T-helper 2 cell treated with Interferon-gamma antibody and Interleukin-4, amounts not matched to agents 100 ng/mL and 5 ng/mL, for 36 hours (primary cell): ENCODE measurements around the gene DCC. TPM values are rescaled to one million over a fixed set of nuclear protein-coding genes. Genes with fewer than 3 reads are reported as not detected.

Experiments
- intact Hi-C: fragments of 100-400 bp; cut with micrococcal nuclease; formaldehyde crosslinking; loops from one replicate; pipeline ENCODE4 v1.15.1; 2023
- total RNA-seq: library from RNA; stranded (reverse); gene quantifications from 2 replicates; pipeline ENCODE4 v1.2.3, GENCODE V29; 2022

DCC gene, protein sequence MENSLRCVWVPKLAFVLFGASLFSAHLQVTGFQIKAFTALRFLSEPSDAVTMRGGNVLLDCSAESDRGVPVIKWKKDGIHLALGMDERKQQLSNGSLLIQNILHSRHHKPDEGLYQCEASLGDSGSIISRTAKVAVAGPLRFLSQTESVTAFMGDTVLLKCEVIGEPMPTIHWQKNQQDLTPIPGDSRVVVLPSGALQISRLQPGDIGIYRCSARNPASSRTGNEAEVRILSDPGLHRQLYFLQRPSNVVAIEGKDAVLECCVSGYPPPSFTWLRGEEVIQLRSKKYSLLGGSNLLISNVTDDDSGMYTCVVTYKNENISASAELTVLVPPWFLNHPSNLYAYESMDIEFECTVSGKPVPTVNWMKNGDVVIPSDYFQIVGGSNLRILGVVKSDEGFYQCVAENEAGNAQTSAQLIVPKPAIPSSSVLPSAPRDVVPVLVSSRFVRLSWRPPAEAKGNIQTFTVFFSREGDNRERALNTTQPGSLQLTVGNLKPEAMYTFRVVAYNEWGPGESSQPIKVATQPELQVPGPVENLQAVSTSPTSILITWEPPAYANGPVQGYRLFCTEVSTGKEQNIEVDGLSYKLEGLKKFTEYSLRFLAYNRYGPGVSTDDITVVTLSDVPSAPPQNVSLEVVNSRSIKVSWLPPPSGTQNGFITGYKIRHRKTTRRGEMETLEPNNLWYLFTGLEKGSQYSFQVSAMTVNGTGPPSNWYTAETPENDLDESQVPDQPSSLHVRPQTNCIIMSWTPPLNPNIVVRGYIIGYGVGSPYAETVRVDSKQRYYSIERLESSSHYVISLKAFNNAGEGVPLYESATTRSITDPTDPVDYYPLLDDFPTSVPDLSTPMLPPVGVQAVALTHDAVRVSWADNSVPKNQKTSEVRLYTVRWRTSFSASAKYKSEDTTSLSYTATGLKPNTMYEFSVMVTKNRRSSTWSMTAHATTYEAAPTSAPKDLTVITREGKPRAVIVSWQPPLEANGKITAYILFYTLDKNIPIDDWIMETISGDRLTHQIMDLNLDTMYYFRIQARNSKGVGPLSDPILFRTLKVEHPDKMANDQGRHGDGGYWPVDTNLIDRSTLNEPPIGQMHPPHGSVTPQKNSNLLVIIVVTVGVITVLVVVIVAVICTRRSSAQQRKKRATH (N-terminal part only)
- not detected in 2 replicates for total RNA-seq

DNA sequence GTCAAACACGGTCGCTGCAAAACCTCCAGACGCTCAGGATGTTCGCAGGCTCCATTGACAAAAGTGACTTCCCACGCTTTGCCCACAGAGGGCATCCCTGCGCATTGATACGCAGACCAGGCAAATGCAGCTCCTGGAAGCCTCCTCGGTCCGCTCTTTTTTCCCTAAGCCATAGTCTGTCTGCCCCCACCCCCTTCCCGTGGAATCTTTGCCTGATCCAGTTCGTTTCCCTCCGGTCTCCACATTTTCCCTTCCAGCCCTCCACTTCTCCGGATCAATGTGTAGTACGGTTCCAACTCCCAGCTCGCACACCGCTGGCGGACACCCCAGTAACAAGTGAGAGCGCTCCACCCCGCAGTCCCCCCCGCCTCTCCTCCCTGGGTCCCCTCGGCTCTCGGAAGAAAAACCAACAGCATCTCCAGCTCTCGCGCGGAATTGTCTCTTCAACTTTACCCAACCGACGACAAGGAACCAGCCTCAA lies at the start of gene DCC:
Gene DCC (plus strand): TSS at position 307 of the 481 bp plus-strand sequence. CDS start 591 bp downstream, outside the sequence.
- intact Hi-C loops: no loop called here

DNA sequence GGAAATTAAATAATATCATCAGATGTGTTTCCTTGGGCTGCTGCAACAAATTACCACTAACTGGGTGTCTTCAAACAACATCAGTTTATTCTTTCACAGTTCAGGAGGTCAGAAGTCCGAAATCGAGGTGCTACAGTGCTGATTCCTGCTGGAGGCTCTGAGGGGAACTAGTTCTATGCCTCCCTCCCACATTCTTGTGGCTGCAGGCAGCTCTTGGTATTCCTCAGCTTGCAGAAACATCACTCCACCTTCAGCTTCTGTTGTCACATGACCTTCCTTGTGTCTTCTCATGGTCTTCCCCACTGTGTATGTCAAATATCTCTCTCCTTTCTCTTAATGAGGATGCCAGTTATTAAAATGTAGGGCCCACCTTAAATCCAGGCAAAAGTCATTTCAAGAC lies 29.3 kb upstream of the DCC start:
- intact Hi-C loops: no loop called here

DNA sequence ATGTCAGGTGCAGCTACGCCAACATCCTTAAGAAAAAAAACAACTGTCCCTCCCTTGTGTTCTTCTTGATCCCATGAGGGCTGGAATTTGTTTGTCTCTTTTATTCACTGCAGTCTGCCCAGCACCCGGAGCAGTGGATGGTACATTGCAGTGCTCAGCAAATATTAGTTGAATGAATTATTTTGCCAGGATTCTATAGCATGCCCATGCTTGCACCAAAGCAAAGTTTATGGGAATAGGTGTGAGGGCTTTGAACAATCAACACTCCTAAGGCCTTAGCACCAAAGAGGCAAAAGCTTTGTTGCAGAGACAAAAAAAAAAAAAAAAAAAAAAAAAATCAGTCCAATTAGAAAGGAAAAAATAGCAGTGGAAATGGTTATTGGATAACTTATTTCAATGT lies 28.7 kb upstream of the DCC start:
- intact Hi-C loops: no loop called here

DNA sequence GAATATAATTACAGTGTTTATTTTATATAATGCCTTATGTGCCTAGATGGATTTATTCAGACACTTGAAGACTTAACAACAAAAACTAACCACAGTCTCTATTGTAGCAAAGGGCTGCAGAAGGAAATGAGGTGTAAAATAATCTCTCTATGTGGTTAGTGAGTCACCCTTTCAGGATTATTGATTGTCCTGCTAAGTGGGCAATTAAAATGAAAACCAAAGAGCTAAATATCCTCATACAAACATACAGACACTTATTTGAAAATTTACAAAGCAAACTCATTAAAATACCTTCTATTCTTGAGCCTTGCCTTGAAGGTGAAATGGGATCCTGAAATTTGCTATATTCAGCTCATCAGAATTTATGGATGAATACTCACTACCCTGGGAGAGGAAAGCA lies 27.7 kb upstream of the DCC start:
- intact Hi-C loops: no loop called here

DNA sequence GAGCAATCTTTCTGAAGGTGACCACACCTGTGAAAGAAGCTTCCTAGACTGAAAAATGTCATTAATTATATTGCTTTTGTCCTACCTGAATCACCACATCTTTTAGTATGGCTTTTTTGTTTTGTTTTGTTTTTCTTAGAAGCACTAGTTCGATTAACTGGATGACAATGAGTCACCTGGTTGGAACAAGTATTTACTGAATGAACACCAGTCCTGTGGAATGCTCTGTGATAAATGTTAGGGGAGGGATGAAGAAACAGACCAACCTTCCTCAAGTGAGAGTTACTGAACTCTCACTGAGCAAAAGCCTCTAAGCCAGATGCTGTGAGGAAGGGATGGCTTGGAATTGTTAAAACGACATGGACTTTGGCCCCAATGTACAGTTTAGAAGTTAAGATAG lies 26.8 kb upstream of the DCC start:
- intact Hi-C loops: no loop called here

DNA sequence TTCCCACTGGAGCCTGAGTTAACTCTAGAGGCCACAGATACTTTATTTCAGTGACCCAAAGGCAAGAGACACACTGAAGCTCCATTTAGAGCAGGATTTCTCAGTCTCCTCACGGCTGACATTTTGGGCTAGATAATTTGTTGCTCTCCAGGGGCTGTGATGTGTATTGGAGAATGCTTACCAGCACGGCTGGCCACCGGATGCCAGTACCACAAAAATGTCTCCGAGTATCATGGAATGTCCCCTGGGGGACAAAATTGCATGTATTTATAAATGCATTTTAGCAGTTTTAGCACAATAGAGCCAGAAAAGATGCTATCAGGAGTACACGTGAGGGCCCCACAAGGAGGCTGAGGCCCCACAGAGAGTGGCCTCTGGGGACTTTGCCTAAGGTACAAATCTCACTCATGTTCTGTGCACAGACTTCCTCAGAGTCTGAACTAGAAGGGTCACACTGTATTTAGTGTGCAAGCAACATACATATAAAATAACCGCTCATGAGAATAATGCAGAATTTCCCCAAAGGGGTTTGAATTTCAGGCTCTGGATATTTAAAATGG lies 20.5 kb upstream of the DCC start:
- intact Hi-C loops: no loop called here

DNA sequence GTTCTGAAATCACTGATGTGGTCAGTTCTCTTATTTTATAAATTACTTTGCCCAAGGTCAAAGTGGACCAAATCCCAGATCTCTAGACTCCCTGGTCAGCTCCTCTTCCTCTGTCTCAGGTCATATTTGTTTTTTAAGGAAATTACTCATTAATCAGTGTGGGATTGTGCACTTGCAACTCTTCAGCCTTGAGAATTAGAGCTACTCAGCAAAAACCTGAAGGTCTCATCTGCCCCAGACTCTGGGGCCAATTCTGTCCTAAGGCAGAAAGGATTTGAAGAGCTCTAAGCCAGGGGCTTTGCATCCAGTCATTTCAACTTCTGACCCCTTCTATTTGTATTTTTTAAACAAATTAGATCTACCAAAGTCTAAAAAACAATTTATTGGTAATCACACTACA lies 17.7 kb upstream of the DCC start:
- intact Hi-C loops: no loop called here

DNA sequence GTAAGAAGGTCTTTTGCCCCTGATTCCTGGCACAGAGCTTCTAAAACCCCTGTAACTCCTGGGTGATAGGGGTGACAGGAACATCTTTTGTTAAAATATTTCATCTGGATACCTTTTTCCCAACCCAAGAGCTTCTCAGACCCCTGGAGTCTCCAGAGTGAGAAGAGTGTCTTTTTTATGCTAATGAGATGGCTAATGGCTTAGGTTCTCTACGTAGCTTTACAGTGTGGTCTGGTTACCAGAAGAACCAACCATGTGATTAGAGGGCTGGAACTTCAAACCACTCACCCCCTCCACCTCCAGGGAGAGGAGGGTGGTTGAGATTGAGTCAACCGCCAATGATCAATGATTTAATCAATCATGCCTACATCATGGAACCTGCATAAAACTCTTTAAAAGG lies 16.2 kb upstream of the DCC start:
- intact Hi-C loops: no loop called here

DNA sequence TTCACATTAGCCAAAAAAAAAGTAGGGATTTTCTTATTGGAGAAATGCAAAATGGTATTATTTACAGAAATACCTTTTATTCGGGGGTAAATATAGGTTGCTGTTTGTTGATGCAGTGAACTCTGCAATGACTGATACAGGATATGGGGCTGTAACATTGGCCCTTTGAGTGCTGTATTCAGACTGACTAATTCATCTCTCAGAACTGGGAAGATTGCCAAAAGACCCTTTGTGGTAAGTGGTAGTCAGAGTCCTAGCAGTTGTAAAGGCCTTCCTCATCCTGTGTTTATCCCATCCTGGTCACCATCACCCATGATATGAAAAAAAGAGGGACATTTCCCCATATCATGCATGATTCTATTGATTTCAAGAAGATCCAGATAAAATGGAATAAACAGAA lies 14.0 kb upstream of the DCC start:
- intact Hi-C loops: no loop called here

DNA sequence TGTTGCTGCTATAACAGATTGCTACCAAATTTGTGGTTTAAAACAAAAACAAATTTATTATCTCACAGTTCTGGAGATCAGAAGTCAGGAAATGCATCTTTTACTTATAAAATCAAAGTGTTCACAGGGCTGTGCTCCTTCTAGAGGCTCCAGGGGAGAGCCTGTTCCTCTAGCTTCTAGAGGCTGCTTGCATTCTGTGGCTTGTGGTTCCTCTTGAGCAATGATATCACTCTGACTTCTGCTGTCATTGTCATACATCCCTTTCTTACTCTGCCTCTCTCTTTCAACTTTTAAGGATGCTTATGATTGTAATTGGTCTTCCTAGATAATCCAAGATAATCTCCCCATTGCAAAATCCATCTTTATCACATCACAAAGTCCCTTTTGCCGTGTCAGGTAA lies 6.1 kb upstream of the DCC start:
- intact Hi-C loops: no loop called here

DNA sequence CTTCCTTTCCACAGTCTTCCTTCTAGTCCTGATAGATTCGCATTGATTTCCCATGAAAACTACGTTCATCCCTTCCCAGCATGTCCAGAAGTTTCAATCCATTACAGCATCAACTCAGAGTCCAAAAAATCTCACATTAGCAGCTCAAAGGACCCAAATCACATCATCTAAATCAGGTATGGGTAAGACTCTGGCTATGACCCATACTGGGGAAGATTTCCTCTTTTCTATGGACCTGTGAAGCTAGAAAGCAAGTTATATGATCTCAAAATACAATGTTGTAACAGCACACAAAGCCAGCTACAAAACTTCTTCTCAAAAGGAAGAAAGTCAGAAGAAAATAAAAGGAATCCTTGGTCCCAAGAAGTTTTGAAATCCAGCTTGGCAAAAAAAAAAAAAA lies 5.7 kb upstream of the DCC start:
- intact Hi-C loops: no loop called here

DNA sequence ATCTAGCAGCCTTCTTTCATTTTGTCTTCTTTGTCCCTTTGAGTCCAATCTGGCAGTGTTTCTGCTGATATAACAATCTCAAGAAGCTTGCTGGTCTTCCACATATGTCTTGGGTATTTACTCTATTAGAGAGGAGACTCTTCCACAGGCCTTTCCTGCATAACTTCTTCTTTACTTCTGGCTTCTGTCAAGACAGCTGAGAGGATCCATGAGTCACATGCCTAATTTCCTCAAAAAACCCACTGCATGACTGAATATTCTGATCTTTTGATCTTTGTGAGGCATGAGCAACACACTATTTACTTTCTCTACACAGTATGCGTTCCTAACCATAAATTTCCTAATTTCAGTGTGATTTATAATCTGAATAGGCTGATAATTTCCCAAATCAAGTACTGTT lies 5.1 kb upstream of the DCC start:
- intact Hi-C loops: no loop called here

DNA sequence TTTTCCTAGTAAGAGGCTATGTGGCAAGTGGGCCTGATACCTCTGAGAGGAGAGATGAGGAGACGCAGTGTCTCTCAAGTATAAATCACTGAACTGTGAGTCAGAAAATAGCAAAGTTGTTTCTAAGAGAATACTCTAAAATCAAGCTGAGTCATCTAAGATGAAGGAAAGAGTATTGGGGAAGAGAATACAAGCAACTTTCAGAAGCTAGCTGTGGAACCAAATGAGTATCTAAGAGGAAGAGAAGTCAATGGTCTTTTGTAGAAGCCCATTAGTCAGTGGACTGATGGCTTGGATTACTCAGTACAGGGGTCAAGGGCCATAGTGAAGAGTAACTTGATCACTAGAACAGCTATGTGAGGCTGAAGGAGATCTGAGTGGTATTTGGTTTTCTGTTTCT lies 2.7 kb upstream of the DCC start:
- intact Hi-C loops: no loop called here

DNA sequence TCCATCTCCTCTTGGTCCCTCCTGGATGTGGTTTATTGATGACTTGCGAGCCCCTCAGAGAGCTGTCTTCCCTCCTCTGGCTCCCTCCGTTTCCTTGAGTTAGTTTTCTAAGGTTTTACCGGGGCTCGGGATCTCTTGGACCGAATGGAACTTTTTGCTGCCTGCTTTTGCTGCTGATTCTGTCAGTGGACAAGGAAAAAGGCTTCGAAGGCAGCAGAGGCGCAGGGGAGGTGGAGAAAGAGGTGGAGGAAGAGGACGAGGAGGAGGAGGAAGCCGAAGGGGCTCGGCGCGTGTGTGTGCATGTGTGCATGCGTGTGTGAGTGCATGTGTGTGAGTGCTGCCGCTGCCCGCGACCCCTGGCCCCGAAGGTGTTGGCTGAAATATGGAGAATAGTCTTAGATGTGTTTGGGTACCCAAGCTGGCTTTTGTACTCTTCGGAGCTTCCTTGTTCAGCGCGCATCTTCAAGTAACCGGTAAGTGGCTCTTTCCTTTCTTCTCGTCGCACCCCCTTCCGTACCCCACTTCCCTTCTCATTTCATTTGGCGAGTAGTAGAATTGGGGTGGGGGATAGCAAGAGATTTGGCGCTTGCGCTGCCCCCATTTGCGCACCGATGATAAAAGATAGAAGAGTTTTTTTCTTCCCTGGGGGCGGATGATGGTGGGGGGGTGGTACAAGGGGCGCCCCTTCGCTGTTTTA lies 557 bp downstream of the DCC start:
- intact Hi-C loops: no loop called here

DNA sequence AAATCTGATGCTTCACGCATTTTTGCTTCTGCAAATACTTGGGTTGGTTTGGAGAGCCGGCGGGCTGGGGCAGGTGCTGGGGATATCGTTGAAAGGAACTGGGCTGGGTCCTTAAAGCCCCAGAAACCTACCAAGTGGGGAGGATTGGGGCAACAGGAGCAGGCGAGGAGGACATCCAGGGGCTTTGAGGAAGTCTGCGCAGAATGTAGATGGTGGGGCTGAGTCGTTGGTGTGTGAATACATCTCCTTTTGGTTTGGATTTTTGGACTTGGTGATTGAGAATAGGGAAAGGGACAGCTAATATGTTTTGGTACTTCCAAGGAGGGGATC lies 1.1 kb downstream of the DCC start:
- intact Hi-C loops: no loop called here

DNA sequence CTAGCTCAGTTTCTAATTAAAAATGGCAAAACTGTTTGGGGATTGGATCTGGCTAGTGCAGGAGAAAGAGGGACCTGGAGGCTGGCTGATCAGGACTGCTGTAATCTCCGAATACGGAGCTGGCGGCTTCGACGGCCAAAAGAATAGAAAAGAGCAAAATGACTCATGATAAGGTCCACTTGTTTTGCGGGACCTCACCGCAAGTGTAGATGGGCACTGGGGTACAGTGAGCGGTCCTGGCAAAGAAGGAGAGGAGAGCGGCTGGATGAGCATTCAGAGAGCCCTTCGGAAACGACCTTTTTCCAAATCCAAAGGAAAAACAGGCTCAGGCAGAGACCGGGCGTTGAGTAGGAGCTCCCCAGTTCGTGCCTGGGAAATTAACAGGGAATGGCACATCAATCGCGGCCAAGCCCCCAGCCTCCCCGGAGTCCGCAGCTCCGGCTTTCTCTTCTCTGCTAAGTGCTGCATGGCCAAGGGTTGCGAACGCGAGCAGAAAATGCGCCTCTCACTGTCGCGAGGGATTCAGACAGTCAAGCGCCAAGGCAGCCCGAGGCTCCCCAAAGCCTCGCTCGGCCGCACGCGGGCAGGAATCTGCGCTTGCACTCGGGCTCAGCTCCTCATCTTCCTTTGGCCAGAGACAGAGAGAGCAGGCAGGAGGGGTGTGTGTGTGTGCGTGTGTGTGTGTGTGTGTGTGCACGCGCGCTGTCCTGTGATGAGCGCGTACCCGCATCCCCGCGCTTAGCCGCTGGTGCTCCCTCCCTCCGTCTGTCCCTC lies 1.8 kb downstream of the DCC start:
- intact Hi-C loops: no loop called here

DNA sequence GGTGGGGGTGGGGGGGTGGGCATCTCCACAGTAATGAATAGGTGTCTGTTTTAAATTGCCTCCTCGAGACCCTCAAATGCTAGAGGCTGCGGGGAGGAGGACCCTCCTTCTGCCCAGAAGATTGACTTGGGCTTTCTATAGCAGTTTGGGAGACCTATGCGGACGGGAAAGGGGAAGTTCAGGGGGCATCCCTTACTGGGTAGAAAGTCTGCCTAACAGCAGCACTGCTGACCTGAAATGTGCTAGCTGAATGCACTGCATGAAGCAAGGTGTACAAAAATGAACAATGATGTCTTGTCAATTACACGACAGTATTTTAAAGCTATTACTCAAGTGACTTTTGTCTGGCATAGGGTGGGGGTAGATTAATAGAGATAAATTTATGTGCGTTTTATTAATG lies 2.5 kb downstream of the DCC start:
- intact Hi-C loops: no loop called here

DNA sequence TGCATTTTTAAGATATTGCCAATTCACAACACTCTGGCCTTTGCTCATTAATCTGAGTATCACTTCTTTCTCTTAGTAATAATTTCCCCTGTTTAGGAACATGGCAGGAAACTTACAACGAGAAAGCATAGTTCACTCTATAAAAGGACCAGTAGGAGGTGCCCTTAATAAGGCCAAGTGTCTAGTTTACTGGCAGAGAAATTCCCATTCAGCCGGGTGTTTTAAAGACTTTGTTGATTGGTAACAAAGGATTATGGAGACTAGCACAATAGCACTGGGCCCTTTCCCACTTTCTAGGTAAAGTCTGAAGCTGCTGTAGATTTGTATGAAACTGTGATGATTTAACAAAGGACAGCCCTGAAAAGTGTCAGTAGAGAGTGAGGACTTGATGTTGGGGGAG lies 3.1 kb downstream of the DCC start:
- intact Hi-C loops: no loop called here

DNA sequence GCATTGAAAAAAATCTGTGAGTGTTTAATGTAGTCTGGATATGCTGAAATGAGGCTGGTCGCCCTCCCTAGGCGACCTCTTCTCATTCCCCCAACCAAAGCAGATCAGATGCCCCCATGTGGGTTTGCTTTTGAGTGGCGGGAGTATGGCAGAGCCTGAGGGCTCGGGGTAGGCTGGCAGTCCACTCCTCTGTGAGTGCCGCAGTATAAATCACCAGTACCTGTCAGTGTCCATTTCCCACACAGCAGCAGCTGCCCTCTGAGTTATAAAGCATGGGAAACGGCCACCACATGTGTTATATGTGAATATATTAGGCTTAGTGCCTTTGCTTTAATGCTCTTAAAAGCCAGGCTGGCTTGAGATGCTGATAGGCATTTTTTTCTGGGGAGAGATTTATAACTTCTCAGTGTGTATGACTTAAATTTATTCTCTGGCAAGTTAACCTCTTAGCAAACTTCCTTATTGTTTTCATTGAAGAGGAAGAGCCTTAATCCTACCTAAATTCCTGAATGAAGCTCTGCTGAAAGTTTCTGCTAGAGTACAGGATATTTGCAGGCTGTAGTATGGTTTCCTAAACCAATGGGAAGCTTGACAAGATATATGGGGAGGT lies 3.8 kb downstream of the DCC start:
- intact Hi-C loops: no loop called here

DNA sequence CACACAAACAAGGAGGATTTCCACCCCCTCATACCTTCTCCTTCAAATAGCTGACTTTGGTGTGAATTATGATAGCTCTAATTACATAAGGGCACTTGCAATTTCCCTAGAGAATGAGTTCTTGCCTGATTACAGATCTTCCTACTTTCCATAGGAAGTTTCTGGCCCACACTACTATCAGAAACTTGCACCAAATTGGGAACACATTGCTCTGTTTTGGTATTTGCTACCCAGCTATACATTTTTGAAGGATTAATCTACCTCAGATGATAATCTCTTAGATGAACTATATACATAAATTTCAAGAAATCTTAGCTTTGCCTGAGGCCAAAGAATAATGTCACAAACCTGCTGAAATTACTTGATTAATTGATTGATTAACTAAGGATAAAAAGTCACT lies 4.9 kb downstream of the DCC start:
- intact Hi-C loops: no loop called here
